ENCODE measurements around the gene HDGF. TPM values are rescaled to one million over a fixed set of nuclear protein-coding genes. Genes with fewer than 3 reads are reported as not detected.

HDGF gene
- total and polyA plus RNA-seq, 2 of the 8 experiments (the other 6 are each of a cell fraction or from before 2014, with no cell fraction given), result 145 to 391 TPM

DNA sequence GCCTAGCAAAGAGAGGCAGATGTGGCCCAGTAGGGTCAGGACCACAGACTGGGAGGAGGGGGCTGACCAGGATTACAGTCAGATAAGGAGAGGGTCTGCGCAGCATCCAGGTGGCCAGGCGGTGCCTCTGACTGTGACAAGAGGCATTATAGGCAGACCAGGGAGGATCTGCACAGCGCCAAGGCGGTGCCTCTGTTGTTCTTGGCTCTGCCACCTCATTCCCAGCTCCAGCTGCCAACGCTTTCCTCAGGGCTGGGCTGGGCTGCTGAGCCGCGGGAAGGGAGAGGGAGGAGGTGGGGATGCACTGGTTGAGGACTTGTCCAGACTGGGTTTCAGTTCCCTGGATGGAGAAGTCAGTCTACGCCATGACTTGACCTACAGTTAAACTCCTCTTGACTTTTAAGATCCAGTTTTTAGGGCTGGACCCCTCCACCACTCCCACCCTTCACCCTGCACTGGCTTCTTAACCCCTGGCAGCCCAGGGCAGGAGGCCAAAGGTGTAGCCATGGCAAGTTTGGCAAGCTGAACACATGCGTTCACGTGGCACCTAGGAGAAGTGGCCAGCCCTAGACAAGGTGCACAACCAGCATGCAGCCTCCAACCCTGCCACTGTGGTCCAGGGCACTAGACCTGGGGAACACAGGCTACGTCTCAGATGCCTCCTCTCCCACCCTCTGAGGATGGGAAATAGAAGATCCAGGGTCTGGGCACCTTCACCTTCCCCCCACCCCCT, 41.6 kb downstream of the HDGF start (continued):
- TF ChIP-seq TAF7 (optimal IDR thresholded peaks at IDR 0.05; ENCODE audit: borderline replicate concordance, low read depth, low read length) (no peak), CTBP2 (IDR thresholded peaks at IDR 0.05; ENCODE audit: borderline replicate concordance, insufficient read depth, insufficient read length, low read length) (no peak), SIRT6 (IDR thresholded peaks at IDR 0.05; ENCODE audit: low read length) (no peak), HDAC6 (IDR thresholded peaks at IDR 0.05; ENCODE audit: low read depth, low read length) (no peak), YY1 (IDR thresholded peaks at IDR 0.05; ENCODE audit: low read depth, low read length) (no peak)

Measured in H1 (cell line).